SK-N-SH (cell line): ENCODE data around the gene MTCH1. TPM values are rescaled to one million over a fixed set of nuclear protein-coding genes. Genes with fewer than 3 reads are reported as not detected.

ENCODE experiments used
- CTCF ChIA-PET: fragments of 300-600, 350-600 bp; formaldehyde crosslinking; extraction: SDS; loops from one replicate; lab custom pipeline; 2021; lab: Yijun Ruan, JAX
- POLR2A ChIA-PET: fragments of 350-600 bp; sonication (Branson Sonifier 250); formaldehyde crosslinking; extraction: SDS; loops from one replicate; lab custom pipeline; 2020; ENCODE audit warnings: antibody characterized with exemption, inconsistent platforms; lab: Yijun Ruan, JAX
- DNase-seq: peaks from one replicate; pipeline ENCODE4 v3.0.0; 2012
- H2AFZ ChIP-seq: fragments of 200-600 bp; sonication (generic); 2 replicates; pipeline ENCODE4 v1.8.1; 2016; ENCODE audit warnings: antibody characterized with exemption, mild to moderate bottlenecking, low read depth
- H3F3A ChIP-seq: fragments of 200-600 bp; sonication (generic); replicated peaks from 2 replicates; pipeline ENCODE3; 2016; ENCODE audit warnings: antibody characterized with exemption, mild to moderate bottlenecking; ENCODE audit not compliant: insufficient read depth
- H3K27ac ChIP-seq, 2 experiments: fragments of 200-500 bp in 1 of 2; fragments of 200-600 bp in 1 of 2; sonication (Bioruptor generic) in 1 of 2; sonication (generic), shearing (Covaris generic) in 1 of 2; 2 replicates each; pipeline versions ENCODE4 v1.5.1 to v1.6.1; 2014 to 2016; ENCODE audit warnings: low read depth in 2 of 2, inconsistent platforms in 1 of 2, low read length in 1 of 2, mild to moderate bottlenecking in 1 of 2, mixed read lengths in 1 of 2
- H3K27me3 ChIP-seq: fragments of 200-600 bp; sonication (generic), shearing (Covaris generic); 2 replicates; pipeline ENCODE4 v1.6.1; 2016; ENCODE audit warnings: mixed run types; ENCODE audit not compliant: insufficient read depth
- H3K36me3 ChIP-seq, 2 experiments: fragments of 200-500 bp in 1 of 2; fragments of 200-600 bp in 1 of 2; sonication (Bioruptor generic) in 1 of 2; sonication (generic) in 1 of 2; replicated peaks in 1 of 2; 2 replicates each; pipeline versions ENCODE3 to v1.5.1; 2014 to 2016; ENCODE audit warnings: low read length in 1 of 2, mild to moderate bottlenecking in 1 of 2; ENCODE audit not compliant: insufficient read depth in 2 of 2, control insufficient read depth in 1 of 2
- H3K4me1 ChIP-seq, 2 experiments: fragments of 200-500 bp in 1 of 2; fragments of 200-600 bp in 1 of 2; sonication (Bioruptor generic) in 1 of 2; sonication (generic), shearing (Covaris generic) in 1 of 2; 2 replicates each; pipeline versions ENCODE4 v1.5.1 to v1.6.1; 2014 to 2016; ENCODE audit warnings: low read depth in 1 of 2, low read length in 1 of 2, mixed run types in 1 of 2; ENCODE audit not compliant: insufficient read depth in 2 of 2, control insufficient read depth in 1 of 2
- H3K4me2 ChIP-seq: fragments of 200-600 bp; sonication (generic), shearing (Covaris generic); 2 replicates; pipeline ENCODE4 v1.6.1; 2017; ENCODE audit warnings: mixed run types
- H3K4me3 ChIP-seq, 2 experiments: fragments of 200-500 bp in 1 of 2; fragments of 200-600 bp in 1 of 2; sonication (Bioruptor generic) in 1 of 2; sonication (generic), shearing (Covaris generic) in 1 of 2; 2 replicates each; pipeline versions ENCODE4 v1.5.1 to v1.8.1; 2014 to 2016; ENCODE audit warnings: low read depth in 2 of 2, inconsistent platforms in 1 of 2, low read length in 1 of 2, mild to moderate bottlenecking in 1 of 2, mixed read lengths in 1 of 2, moderate library complexity in 1 of 2
- H3K79me2 ChIP-seq: fragments of 200-600 bp; sonication (generic); 2 replicates; pipeline ENCODE4 v1.8.1; 2017; ENCODE audit warnings: mild to moderate bottlenecking; ENCODE audit not compliant: insufficient read depth
- H3K9ac ChIP-seq: fragments of 200-600 bp; sonication (generic); 2 replicates; pipeline ENCODE4 v1.6.1; 2017; ENCODE audit warnings: mixed run types
- H3K9me2 ChIP-seq: fragments of 200-600 bp; sonication (generic); 2 replicates; pipeline ENCODE4 v1.6.1; 2017; ENCODE audit warnings: mixed run types
- H3K9me3 ChIP-seq: fragments of 200-600 bp; sonication (generic); 2 replicates; pipeline ENCODE4 v1.6.1; 2017; ENCODE audit warnings: mixed run types, mild to moderate bottlenecking, moderate library complexity
- H4K20me1 ChIP-seq: fragments of 200-600 bp; sonication (generic); 2 replicates; pipeline ENCODE4 v1.6.1; 2017; ENCODE audit warnings: mild to moderate bottlenecking, mixed run types; ENCODE audit not compliant: insufficient read depth
- FOXM1 ChIP-seq: IDR thresholded peaks from 2 replicates; pipeline ENCODE4 v1.4.0; 2012; ENCODE audit warnings: low read depth, mild to moderate bottlenecking
- GABPA ChIP-seq: IDR thresholded peaks from 2 replicates; pipeline ENCODE4 v1.4.0; 2012; ENCODE audit warnings: low read depth, mild to moderate bottlenecking
- NRF1 ChIP-seq: IDR thresholded peaks from 2 replicates; pipeline ENCODE4 v1.6.1; 2012; ENCODE audit warnings: low read depth, mild to moderate bottlenecking, low read length
- RAD21 ChIP-seq: IDR thresholded peaks from 2 replicates; pipeline ENCODE4 v1.6.1; 2012; ENCODE audit warnings: mild to moderate bottlenecking, low read length
- RCOR1 ChIP-seq: fragments of 150-350 bp; IDR thresholded peaks from 2 replicates; pipeline ENCODE4 v1.6.1; 2017; ENCODE audit warnings: antibody characterized with exemption, low read length
- RXRA ChIP-seq: IDR thresholded peaks from 2 replicates; pipeline ENCODE4 v1.4.0; 2012; ENCODE audit warnings: low read depth, mild to moderate bottlenecking, borderline replicate concordance
- TCF12 ChIP-seq: IDR thresholded peaks from 2 replicates; pipeline ENCODE4 v1.4.0; 2012
- TEAD4 ChIP-seq: IDR thresholded peaks from 2 replicates; pipeline ENCODE4 v1.4.0; 2012; ENCODE audit warnings: mild to moderate bottlenecking, borderline replicate concordance; ENCODE audit not compliant: insufficient read depth
- YY1 ChIP-seq: IDR thresholded peaks from 2 replicates; pipeline ENCODE4 v1.4.0; 2012; ENCODE audit warnings: low read depth, mild to moderate bottlenecking
- WGBS: methylation state at CpG from one replicate; pipeline ENCODE4 v1.1.6; 2017; ENCODE audit warnings: low lambda C conversion rate; 5-methylcytosine and 5-hydroxymethylcytosine counted together
- polyA plus RNA-seq, 3 experiments: library from polyadenylated mRNA; depleted of rRNA; stranded (reverse); fragments of >200 nt; gene quantifications; 2 replicates each; pipeline ENCODE4 v1.2.3, GENCODE V29; 2012
- TF ChIP-seq, protein P1 (sequence below): IDR thresholded peaks from 2 replicates; pipeline ENCODE4 v1.6.1; 2012; ENCODE audit warnings: mild to moderate bottlenecking, low read depth, low read length, moderate library complexity
- TF ChIP-seq, protein P2 (sequence below): fragments of 200-600 bp; sonication (generic); IDR thresholded peaks from 2 replicates; pipeline ENCODE4 v1.6.1; 2017; ENCODE audit warnings: antibody characterized with exemption, mild to moderate bottlenecking, moderate library complexity
- TF ChIP-seq, protein P3 (sequence below): fragments of 150-350 bp; IDR thresholded peaks from 2 replicates; pipeline ENCODE4 v1.6.1; 2017; ENCODE audit warnings: antibody characterized with exemption, low read length, low read depth, borderline replicate concordance
- TF ChIP-seq, protein P4 (sequence below): IDR thresholded peaks from 2 replicates; pipeline ENCODE4; 2012
- TF ChIP-seq, protein P5 (sequence below): fragments of 150-350 bp; IDR thresholded peaks from 2 replicates; pipeline ENCODE4 v1.6.1; 2016; ENCODE audit warnings: mild to moderate bottlenecking, low read depth, low read length

The MTCH1 gene
- polyA plus RNA-seq, 1 of the 3 experiments (the other 2 are of a cell fraction) = 151 TPM

DNA sequence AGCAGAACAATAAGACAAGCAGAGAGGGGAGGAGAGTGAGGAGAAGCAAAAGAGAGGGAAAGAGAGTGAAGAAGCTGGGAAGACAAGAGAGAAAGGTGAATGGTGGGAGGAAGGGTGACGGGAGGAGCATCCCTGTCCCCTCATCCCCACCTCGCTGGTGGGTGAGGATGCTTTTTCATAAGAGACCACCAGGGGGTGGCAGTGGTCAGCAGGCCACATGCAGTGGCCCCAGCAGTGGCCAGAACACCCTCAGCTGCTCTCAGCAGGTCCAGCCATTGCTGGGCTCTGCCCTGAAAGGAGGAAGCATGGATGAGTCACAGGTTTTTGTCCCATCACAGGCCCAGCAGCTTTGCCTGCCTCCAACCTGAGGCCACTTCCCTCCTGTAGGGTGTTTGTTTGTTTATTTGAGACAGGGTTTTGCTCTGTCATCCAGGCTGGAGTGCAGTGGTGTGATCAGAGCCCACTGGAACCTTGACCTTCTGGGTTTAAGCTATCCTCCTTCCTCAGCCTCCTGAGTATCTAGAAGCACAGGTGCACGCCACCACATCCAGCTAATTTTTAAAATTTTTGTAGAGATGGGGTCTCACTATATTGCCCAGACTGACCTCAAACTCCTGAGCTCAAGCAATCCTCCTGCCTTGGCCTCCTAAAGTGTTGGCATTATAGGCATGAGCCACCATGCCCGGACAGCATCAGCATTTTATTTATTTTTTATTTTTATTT is 43.4 kb upstream of the MTCH1 start (continued):
- TF ChIP-seq, protein P1, sequence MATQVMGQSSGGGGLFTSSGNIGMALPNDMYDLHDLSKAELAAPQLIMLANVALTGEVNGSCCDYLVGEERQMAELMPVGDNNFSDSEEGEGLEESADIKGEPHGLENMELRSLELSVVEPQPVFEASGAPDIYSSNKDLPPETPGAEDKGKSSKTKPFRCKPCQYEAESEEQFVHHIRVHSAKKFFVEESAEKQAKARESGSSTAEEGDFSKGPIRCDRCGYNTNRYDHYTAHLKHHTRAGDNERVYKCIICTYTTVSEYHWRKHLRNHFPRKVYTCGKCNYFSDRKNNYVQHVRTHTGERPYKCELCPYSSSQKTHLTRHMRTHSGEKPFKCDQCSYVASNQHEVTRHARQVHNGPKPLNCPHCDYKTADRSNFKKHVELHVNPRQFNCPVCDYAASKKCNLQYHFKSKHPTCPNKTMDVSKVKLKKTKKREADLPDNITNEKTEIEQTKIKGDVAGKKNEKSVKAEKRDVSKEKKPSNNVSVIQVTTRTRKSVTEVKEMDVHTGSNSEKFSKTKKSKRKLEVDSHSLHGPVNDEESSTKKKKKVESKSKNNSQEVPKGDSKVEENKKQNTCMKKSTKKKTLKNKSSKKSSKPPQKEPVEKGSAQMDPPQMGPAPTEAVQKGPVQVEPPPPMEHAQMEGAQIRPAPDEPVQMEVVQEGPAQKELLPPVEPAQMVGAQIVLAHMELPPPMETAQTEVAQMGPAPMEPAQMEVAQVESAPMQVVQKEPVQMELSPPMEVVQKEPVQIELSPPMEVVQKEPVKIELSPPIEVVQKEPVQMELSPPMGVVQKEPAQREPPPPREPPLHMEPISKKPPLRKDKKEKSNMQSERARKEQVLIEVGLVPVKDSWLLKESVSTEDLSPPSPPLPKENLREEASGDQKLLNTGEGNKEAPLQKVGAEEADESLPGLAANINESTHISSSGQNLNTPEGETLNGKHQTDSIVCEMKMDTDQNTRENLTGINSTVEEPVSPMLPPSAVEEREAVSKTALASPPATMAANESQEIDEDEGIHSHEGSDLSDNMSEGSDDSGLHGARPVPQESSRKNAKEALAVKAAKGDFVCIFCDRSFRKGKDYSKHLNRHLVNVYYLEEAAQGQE = no peak
- TF ChIP-seq RCOR1 = peak; percentile 36; the same call in 1 of the 2 replicates
- TF ChIP-seq RAD21 = peak; percentile 86
- TF ChIP-seq RXRA = no peak
- no peak for TF ChIP-seq NRF1
- TF ChIP-seq, protein P2, sequence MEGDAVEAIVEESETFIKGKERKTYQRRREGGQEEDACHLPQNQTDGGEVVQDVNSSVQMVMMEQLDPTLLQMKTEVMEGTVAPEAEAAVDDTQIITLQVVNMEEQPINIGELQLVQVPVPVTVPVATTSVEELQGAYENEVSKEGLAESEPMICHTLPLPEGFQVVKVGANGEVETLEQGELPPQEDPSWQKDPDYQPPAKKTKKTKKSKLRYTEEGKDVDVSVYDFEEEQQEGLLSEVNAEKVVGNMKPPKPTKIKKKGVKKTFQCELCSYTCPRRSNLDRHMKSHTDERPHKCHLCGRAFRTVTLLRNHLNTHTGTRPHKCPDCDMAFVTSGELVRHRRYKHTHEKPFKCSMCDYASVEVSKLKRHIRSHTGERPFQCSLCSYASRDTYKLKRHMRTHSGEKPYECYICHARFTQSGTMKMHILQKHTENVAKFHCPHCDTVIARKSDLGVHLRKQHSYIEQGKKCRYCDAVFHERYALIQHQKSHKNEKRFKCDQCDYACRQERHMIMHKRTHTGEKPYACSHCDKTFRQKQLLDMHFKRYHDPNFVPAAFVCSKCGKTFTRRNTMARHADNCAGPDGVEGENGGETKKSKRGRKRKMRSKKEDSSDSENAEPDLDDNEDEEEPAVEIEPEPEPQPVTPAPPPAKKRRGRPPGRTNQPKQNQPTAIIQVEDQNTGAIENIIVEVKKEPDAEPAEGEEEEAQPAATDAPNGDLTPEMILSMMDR = peak; percentile 71
- no peak for TF ChIP-seq TCF12

DNA sequence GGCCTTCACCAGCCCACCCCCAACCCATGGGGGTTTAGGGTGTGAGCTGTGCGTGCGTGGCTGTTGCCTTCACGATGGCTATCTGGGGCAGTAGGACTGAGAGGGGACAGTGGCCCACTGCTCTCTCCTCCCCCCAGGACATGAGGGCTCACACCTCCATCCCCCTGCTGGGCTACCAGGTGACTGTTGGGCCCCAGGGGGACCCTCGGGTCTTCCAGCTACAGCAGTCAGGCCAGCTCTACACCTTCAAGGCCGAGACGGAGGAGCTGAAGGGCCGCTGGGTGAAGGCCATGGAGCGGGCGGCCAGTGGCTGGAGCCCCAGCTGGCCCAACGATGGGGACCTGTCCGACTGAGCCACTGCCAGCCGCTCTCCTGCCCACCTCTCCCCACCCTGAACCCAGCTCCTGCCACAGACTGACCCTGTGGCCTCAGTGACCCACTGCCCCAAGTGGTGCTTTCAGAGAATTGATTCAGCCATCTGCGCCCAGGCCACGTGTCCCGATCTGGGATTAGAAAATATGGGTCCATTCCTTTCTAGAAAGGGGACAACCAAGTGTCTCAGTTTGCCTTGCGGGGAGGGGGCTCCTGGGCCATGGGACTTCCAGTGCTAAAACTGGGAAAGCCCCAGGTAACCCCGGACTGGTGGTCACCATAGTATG is 41.9 kb upstream of the MTCH1 start:
- Histone ChIP-seq H3K4me2 (no peak overlapping the region), H3K4me1 (peaks cover 0 to 5% of the 10 kb centered on the region in 2 experiments; a peak in 2 of 4 replicates), H3K36me3 (no peaks in the 10 kb centered on the region), H3K27me3 (no peaks in the 10 kb centered on the region), H3K27ac (no peak overlapping the region), H3K4me3 (no peak overlapping the region), H3F3A (no peaks in the 10 kb centered on the region), H3K9me2 (no peaks in the 10 kb centered on the region), H4K20me1 (no peaks in the 10 kb centered on the region), H3K79me2 (no peaks in the 10 kb centered on the region), H3K9ac (no peak overlapping the region), H3K9me3 (no peaks in the 10 kb centered on the region), H2AFZ (no peak overlapping the region)
- no peak for DNase-seq
- 88% methylated on average over 9 of the region's 17 CpGs for WGBS
- ChIA-PET POLR2A (no interaction called here), CTCF (interaction anchor here (1.9 to 36.6 kb wide), 8 partner anchors 2 to 182 kb away, joined by 7 to 678 read pairs (median 220); partner anchors contain the start of genes FGD2 and PIM1)
- TF ChIP-seq, protein P2 = no peak
- TF ChIP-seq FOXM1 (no peak), GABPA (no peak), RXRA (no peak), YY1 (no peak), TEAD4 (no peak), TCF12 (no peak), RAD21 (no peak)
- TF ChIP-seq, protein P3, sequence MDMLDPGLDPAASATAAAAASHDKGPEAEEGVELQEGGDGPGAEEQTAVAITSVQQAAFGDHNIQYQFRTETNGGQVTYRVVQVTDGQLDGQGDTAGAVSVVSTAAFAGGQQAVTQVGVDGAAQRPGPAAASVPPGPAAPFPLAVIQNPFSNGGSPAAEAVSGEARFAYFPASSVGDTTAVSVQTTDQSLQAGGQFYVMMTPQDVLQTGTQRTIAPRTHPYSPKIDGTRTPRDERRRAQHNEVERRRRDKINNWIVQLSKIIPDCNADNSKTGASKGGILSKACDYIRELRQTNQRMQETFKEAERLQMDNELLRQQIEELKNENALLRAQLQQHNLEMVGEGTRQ = no peak
- TF ChIP-seq, protein P4, sequence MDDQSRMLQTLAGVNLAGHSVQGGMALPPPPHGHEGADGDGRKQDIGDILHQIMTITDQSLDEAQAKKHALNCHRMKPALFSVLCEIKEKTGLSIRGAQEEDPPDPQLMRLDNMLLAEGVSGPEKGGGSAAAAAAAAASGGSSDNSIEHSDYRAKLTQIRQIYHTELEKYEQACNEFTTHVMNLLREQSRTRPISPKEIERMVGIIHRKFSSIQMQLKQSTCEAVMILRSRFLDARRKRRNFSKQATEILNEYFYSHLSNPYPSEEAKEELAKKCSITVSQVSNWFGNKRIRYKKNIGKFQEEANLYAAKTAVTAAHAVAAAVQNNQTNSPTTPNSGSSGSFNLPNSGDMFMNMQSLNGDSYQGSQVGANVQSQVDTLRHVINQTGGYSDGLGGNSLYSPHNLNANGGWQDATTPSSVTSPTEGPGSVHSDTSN = no peak
- TF ChIP-seq, protein P5, sequence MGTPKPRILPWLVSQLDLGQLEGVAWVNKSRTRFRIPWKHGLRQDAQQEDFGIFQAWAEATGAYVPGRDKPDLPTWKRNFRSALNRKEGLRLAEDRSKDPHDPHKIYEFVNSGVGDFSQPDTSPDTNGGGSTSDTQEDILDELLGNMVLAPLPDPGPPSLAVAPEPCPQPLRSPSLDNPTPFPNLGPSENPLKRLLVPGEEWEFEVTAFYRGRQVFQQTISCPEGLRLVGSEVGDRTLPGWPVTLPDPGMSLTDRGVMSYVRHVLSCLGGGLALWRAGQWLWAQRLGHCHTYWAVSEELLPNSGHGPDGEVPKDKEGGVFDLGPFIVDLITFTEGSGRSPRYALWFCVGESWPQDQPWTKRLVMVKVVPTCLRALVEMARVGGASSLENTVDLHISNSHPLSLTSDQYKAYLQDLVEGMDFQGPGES = no peak
